GM18861 (cell line): ENCODE measurements around the gene KNG1.

Source experiments
- ATAC-seq: cut with Tn5 transposase; IDR thresholded peaks from one replicate; pipeline ENCODE4 v1.9.1; 2021; ENCODE audit not compliant: unreplicated experiment

KNG1 gene

DNA sequence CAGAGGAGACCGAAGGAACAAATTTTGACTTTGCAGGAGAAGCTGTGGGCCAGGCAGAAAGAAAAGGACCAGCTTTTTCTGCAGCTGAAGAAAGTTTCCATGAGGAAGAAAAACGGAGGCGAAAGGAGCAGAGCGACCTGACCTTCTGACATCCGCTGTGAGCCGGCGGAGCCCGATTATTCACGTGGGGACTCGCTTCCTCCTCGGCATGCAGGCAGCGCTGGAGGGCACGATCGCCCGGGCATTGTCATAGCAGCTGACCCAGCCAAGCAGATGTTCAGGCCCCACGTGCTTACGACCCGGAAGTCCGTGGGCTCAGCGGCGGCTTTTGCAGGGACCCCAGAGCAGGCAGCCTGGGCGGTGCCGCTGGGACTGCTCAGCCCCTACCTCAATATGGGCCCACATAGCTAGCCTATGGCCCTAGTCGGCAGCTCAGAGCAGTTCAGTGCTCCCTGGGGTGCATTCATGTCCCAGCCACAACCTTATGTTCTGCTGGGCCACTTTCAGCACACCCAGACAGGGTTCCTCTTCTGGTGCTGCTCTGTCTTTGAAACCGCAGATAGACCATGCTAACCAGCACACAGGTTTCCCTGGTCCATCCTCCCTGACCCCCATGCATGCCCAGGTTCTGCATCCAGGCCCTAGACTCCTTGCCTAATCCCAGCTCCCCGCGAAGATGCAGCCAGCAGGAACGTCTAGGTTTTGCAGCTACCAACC is 55.7 kb downstream of the KNG1 start:
- peak; percentile 90 for ATAC-seq

DNA sequence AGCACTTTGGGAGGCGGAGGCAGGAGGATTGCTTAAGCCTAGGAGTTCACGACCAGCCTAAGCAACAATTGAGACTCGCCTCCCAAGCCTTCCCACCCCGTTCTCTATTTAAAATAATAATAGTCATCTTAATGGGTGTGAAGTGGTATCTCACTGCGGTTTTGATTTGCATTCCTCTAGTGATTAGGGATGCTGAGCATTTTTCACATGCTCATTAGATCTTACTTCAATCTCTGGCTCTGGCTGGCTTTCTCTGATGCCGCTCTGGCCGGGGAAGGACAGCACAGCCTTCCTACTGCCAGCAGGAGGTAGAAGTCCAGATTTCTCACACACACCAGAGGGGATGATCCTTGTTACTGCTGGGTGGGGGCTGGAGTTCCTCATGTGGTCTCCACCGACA is 58.8 kb downstream of the KNG1 start:
- no peak for ATAC-seq

DNA sequence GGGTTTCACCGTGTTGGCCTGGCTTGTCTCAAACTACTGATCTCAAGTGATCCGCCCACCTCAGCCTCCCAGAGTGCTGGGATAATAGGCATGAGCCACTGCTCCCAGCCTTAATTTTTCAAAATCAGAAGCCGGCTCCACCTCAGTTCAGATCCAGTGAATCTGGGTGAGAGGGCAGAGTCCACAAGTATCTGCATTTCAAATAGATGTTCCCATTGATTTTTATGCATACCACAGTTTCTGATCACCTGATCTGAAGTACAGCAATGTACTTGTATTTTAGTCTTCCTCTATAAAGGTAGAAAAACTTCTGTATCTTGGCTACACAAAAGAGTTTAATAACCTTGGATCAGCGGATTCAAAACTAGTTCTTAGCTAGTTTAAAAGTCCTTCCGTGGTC is 62.0 kb downstream of the KNG1 start:
- no peak for ATAC-seq

DNA sequence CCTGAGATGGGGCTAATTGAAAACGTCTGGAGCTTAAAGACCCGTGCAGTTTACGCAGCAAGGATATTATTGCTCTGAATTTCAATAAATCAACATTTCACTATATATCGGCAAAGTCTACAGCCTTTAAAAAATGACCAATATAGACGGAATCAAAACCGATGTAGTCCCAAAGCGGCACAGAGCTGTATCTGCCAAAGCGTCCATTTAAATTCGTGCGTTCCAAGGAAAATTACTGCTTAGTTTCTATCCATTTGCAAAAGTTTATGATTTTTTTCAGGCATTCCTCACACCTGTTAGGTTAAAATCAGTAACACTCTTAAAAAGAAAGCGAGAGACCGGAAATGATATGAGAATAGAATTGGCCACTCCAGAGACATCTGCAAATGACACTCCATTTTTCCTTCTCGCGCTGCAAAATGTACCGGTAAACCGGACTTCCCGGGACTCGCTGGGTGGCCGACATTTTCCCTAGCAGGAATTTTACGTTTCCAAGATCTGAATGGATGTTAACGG is 65.4 kb downstream of the KNG1 start:
- no peak for ATAC-seq

DNA sequence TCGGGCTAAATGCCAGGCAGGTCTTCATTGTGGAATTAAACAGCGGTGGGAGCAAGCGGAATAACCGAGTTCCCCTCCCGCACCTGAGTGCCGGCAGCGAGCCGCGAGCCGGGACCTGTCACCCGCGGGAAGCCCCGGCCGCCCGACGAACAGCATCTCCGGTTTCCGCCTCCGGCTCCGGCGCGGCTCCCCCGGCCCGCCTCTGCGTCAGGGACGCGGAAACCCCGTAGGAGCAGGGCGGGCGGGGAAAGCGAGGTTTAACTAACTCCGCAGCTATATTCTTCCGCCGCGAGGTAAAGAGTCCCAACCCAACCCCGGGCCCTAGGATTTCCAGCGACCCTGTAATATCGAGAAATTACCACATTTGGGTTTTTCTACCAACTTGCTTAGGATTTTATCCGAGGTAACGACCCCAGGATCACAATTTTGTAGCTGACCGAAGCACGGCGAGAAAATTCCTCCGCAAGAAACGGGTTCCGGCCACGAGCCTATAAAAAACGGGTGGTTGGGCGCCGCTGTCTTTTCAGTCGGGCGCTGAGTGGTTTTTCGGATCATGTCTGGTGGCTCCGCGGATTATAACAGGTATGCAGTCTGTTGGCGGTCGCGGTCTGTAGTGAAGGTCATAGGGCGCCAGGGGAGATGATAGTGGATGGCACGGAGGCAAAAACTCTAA is 66.0 kb downstream of the KNG1 start, which contains the start of gene EIF4A2:
Gene EIF4A2, plus strand, starts transcription at position 520 of the 673 bp plus-strand sequence. Its CDS starts 34 bp downstream, at position 554.
- peak; percentile 60 for ATAC-seq

DNA sequence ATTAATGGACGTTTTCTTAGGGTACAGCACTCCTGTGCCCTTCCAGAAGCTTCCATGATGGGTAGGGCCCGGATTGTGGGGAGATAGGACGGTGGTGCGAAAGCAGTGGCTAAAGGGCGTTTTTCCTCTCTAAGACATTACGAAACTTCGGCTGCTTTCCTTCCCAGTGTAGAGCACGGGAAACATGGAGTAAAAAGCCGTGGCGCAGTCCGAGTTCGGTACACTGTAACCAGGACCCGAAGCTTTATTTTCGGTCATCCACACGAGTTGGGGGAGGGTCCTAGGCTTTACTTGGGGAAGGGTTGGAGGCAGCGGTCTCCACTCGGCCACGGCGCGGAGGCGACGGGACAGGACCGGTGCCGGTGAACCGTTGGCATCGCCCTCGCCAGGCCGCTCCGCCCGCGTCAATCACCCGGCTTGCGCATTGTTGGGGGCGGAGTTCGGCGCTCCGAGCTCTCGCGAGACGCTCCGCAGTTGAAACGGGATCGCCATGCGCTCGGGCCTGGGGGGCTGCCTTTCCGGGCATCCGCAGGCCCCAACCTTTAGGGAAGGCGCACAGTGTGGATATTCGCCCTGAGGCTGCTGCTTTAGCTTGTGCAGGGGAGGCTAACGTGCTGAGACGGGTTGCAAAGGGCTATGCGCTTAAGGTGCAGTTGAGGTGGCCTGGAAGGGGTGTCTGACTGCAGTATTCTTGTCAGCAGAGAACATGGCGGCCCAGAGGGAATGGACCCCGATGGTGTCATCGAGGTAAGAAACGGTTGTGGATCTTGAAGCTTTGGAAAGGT is 66.8 kb downstream of the KNG1 start:
- peak; percentile 45 for ATAC-seq

DNA sequence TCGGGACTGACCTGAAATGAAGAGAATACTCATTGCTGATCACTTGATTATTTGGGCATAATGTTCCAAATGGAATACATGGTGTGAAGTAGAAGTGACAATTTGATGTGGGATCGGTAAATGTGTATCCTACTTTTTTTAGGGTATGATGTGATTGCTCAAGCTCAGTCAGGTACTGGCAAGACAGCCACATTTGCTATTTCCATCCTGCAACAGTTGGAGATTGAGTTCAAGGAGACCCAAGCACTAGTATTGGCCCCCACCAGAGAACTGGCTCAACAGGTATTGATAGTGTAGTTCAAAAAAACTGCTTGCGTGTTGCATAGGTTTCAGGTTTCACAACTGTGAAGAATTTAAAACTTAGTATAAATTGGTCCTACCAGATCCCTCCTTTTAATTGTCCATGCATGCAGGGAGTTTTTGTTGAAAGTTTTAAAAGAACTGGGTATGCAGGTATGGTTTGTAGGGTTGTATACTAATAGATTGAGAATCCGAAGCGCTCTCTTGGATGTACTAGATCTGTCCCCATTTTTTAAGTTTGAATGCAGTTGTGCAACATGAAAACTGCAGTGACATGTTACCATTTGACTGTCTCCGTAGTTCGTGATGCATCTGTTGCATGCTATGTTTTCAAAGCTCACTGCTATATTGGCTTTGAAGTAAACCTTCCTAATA is 67.8 kb downstream of the KNG1 start:
- no peak for ATAC-seq

DNA sequence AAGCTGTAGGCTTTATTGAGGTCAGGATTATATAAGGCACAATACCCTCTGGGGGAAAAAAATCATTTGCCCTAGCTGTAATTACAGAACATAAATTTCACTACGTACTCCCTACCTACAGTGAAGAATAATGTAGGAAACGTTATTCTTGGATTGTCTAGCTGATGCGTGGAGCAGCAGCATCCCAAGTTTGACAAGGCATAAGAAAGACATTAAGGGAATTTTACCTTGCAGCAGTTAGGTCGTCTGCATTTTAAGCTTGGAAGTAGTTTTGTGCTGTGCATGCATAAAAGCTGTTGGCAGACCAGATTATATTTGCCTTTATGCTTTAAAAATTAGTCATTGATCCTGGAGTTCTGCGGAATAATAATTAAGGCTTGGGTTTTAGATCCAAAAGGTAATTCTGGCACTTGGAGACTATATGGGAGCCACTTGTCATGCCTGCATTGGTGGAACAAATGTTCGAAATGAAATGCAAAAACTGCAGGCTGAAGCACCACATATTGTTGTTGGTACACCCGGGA is 68.4 kb downstream of the KNG1 start:
- ATAC-seq, result no peak

DNA sequence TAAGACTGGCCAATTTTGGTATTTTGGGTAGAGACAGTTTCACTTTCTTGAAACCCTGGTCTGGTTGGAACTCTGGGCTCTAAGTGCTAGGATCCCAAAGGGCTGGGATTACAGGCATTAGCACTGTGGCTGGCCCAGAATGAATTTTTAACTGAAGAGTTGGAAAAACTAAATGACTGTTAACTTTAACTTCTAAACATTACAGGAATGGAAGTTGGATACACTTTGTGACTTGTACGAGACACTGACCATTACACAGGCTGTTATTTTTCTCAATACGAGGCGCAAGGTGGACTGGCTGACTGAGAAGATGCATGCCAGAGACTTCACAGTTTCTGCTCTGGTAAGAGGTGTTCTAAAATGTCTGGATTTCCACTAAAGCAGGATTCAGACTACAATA is 69.8 kb downstream of the KNG1 start:
- no peak for ATAC-seq

DNA sequence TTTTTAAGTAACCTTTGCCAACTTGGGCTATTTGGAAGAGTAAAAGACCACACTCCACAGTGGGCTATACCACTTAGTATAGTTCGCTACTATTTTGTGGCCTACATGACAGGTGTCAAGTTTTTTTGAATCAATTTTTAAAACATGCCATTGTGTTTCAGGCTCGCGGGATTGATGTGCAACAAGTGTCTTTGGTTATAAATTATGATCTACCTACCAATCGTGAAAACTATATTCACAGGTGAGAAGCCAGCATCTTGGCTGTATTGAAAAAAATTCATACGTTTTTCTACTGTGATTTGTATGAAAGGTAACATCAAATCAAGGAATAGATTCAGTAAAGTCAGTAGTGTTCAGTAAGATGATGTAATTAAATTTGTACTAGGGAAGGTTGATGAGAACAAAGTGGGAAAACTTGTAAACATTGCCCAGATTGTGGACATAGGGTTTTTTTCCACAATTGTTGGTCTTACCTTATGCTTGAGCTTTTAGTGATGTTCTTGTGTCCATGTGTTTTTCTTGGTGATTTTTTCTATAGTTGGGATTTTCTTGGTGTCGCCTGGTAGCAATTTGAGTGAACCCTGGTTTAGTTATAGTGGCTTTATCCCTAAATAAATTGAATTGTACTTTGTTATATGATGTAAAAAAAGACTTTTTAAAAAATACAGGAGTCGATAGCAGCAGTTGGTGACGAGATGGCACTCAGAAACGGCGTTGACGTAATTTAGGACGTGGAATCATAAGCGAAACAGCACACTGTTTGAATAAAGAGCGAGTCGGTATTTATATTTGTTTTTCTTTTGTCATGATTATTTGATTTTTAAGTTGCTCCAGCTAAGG is 70.7 kb downstream of the KNG1 start:
- no peak for ATAC-seq

DNA sequence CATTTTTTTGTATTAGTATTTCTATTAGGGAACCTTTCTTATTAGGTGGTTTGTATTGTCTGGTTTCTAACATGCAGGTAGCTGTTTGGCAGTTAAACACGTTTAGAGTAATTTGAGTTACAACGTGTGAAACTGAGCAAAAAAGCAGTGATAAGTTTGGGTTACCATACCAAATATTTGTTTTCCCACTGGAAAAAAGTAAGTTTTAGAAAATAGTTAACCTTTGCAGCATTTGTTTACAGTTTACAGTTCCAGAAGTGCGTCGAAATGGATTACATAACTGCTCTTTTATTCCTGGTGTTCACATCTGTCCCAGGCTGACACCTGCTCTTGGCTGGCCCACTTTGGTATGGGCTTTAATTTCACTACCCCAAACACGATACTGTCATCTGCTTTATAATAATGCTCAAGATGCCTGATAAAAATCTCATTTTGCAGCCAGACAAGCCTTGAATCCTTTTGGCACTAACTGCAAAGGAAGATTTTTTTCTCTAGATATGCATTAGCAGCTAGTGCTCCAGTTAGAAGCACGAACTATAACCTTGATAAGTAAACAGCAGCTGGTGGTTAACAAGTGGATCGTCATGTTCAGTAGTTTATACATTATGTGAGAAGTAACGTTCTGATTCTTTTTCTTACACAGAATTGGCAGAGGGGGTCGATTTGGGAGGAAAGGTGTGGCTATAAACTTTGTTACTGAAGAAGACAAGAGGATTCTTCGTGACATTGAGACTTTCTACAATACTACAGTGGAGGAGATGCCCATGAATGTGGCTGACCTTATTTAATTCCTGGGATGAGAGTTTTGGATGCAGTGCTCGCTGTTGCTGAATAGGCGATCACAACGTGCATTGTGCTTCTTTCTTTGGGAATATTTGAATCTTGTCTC is 71.6 kb downstream of the KNG1 start:
- no peak for ATAC-seq

DNA sequence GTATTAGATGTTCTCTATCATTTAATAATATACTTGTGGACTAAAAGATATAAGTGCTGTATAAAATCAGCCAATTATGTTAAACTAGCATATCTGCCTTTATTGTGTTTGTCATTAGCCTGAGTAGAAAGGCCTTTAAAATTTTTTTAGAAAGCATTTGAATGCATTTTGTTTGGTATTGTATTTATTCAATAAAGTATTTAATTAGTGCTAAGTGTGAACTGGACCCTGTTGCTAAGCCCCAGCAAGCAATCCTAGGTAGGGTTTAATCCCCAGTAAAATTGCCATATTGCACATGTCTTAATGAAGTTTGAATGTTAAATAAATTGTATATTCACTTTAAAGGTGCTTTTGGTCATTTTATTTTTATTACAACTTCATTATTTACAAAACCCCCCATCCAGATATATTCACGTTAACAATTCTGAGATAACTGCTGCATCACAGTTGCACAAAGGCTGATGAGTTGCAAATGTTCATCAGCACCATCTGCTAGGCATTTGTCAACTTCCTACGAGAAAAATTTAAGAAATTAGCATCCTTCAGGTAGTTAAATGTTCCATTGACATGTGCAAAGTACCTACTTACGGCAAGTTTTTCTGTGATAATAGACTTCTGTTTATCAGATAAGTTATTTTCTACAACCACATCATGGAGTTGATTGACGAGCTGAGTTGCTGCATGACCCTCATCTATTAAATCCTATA is 72.5 kb downstream of the KNG1 start:
- no peak for ATAC-seq

DNA sequence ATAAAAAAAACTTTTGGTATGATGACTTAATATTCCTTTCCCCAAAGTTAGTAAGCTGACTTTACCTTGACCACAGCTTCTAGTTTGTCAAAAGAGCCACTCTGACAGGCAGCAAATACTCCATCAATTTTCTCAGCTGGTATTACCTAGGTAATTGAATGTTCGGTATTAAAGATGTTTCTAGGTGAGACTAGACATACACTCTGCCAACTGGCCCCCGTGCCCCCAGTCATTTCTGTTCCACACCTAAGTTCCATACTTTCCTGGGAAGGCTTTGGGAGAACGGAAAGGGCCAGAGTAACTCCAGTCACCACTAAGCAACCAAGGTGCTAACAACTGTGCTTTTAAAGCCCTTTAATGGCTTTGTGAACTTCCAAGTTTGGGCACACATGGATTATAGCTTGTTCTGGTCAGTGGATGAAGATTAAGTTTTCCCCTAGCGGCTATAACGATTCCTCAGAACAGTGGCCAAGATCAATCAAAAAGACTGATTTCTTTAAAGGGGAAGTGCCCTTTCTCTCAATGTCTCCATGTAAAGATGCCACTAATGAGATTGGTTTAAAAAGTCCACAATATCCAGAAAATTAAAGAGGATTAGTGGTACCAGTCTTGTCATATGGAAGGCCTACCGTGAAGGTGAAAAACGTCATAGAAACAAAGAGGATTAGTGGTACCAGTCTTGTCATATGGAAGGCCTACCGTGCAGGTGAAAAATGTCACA is 73.3 kb downstream of the KNG1 start:
- no peak for ATAC-seq
